Fibroblast of skin of right quadriceps (primary cell): ENCODE data around the gene GLP2R.
"Not testable (repeated sequence)": the region's sequence is repeated elsewhere in the genome, so short reads cannot be mapped to it uniquely, and the experiment has no call there.

ENCODE experiments used
- DNase-seq: peaks from one replicate; pipeline ENCODE4 v3.0.0-alpha.2; 2013

Gene GLP2R, protein sequence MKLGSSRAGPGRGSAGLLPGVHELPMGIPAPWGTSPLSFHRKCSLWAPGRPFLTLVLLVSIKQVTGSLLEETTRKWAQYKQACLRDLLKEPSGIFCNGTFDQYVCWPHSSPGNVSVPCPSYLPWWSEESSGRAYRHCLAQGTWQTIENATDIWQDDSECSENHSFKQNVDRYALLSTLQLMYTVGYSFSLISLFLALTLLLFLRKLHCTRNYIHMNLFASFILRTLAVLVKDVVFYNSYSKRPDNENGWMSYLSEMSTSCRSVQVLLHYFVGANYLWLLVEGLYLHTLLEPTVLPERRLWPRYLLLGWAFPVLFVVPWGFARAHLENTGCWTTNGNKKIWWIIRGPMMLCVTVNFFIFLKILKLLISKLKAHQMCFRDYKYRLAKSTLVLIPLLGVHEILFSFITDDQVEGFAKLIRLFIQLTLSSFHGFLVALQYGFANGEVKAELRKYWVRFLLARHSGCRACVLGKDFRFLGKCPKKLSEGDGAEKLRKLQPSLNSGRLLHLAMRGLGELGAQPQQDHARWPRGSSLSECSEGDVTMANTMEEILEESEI

GRCh38 chr17:9825641-9826150 is at the start of gene GLP2R:
GLP2R (plus strand) TSS chr17:9825924; CDS start chr17:9826064, 140 bp downstream.
- no peak for DNase-seq

GRCh38 chr17:9776911-9777310 is 48.8 kb upstream of the GLP2R start:
- DNase-seq = no peak

DNA sequence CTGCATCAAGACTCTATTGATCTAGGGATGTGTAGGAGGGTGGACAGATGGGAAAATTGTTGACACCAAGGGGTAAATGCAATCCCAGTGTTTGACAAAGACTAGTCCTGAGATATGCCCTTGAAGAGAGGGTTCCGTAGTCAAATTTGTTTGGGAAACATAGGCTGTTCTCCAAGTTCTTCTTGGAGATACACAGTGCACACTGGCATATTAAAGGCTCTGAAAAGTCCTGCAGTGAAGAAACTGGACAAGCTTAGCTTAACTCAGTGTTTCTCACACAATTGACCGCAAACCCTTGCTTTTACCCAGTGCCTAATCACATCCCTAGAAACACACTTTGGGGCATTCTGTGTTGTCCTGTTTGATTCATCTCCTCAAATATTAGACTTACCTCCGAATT is 45.2 kb upstream of the GLP2R start:
- no peak for DNase-seq

GRCh38 chr17:9783050-9783449 is 42.7 kb upstream of the GLP2R start:
- DNase-seq = no peak

- not testable (repeated sequence) for DNase-seq
Observed at GRCh38 chr17:9783465-9783864, 42.3 kb upstream of the GLP2R start.

DNA sequence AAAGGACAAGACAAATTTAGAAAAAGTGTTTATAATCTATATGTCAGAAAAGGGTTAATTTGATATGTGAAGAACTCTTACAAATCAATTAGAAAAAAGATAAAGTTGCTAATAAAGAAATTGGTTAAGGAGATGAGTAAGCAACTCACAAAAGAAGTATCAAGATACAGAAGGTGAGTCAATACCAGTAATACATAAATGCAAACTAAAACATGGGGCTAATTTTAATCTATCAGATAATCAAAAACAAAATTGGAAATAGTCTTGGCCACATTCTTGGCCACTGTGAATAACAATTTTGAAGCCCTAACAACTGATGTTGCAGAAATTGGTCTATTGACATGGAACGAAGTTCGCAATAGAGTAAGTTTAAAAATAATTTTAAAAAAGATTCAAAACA is 41.2 kb upstream of the GLP2R start:
- DNase-seq = no peak

DNA sequence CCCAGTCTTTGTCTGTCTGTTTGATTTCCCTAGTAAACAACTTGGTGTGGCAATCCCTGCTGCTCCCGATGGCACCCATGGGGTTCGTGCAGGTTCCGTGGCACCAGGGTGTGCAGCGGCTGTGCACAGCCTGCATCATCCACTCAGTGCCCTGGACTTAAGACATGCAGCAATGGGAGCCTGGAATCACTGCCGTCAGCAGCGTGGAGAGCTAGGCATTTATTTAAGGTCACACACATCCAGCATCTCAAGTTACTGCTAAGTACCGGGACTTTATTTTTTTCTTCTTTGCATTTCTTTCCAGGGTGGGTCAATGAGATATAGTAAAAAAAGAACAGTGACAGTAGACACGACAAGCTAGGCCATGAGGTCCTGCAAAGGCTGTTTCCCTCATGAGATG is 37.1 kb upstream of the GLP2R start:
- no peak for DNase-seq

- DNase-seq = no peak
Observed at GRCh38 chr17:9790316-9790715, 35.4 kb upstream of the GLP2R start.

- no peak for DNase-seq
Observed at GRCh38 chr17:9790889-9791876, 34.5 kb upstream of the GLP2R start, which contains the start of gene DHRS7C. DHRS7C (minus strand) TSS chr17:9791592; CDS start chr17:9791284, 308 bp downstream.

- no peak for DNase-seq
Observed at GRCh38 chr17:9792181-9792840, 33.4 kb upstream of the GLP2R start.

DNA sequence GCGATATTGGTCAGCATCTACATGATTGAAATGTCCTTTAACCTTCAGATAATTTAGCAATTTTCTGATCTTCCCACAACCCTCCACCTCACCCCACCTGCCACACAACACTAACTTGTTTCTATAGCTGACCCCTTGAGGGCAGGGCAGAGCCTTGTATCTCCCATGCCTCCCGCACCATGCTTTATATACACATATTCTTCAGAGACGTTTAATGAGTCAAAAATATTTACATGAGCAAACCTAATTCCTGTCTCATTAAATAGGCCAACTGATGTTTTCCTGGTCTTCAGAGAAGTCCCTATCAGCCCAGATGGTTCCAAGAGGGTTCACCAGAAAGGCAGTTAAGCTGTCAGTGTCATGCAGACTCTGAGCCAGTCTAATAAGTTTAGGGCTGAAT is 27.7 kb upstream of the GLP2R start:
- DNase-seq = no peak

GRCh38 chr17:9798724-9799123 is 27.0 kb upstream of the GLP2R start:
- DNase-seq = no peak

DNA sequence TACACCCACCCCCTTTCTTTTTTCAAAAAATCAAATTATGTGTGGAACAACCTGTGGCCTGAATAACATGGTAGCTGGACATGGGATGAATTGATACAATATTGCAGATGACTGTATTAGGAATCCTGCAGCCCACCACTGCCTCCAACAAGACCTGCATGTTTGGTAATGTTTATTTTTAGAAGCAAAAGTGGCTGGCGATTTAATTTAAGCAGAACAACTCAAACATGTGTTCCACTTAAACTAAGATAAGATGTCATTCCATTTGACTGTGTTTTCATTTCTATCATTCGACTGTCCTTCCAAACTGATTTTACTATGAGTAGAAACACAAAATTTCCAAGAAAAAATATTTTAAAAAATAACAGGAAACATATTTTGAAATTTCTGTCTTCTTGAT is 24.2 kb upstream of the GLP2R start:
- DNase-seq = no peak

DNA sequence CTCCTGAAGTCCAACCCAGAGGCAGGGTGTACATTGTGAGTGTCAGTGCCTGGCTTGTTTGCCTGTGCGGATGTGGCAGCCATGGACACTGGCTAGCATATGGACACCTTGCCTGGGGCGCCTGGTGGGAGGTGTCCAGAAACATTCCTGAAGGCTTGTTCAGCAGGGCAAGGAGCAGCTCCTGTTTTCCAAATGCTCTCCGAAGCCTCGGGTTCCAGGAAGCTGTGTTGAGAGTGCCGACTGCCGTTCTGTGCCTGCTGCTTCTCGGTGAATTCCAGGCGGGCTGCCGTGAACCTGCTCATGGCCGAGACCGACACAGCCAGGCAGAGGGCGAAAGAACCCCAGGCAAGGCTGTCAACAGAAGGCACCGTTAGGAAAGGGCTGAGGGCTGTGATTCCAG is 23.4 kb upstream of the GLP2R start:
- DNase-seq = no peak

GRCh38 chr17:9802697-9803096 is 23.0 kb upstream of the GLP2R start:
- DNase-seq = no peak

GRCh38 chr17:9805769-9806168 is 20.0 kb upstream of the GLP2R start:
- DNase-seq = no peak

GRCh38 chr17:9806699-9807098 is 19.0 kb upstream of the GLP2R start:
- no peak for DNase-seq

DNA sequence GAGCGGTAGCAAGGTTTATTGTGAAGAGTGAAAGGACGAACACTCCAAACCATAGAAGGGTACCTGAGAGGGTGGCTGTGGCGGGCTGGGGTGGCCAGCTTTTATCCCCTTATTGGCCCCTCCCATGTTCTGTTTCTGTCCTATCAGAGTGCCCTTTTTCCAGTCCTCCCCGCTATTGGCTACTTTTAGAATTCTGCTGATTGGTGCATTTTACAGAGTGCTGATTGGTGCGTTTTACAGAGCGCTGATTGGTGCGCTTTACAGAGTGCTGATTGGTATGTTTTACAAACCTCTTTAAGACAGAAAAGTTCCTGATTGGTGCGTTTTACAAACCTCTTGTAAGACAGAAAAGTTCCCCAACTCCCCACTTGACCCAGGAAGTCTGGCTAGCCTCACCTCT is 16.3 kb upstream of the GLP2R start:
- no peak for DNase-seq

DNA sequence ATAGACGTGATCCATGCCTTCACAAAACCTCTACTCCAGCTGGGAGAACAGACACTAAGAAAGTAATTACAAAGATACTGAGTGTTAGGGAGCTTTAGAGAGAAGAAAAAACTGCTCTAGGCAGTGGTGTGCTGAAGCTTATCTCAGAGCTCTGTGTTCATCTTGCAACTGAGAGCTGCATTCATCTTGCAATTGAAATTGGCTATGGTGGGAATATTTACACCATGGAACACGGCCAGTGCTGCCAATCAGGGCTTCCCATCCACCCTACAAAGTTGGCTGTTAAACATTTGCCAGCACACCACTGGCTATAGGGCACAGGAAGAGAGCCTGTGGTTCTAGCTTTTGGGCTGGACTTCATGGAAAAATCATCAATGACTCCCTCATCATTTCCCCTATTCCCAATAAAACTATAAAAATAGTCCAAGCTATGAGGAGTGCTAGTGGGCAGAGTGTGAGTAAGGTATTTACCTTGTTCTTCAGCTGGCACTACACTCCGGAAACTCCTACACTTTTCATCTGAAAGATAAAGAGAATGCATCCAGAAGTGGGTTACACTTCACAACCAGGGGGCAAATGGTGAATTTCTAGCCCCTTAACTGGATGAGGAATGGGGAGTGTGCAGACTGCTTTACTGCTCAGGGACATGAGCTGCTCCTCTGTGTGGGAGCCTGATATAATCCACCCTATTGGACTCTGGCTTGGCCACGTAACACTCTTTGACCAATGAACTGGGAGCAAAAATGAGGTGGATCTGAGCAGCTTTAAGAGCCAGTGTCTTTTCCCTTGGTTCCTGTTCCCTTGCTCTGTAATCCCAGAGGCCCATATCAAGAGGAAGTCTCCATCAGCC is 15.4 kb upstream of the GLP2R start:
- no peak for DNase-seq

DNA sequence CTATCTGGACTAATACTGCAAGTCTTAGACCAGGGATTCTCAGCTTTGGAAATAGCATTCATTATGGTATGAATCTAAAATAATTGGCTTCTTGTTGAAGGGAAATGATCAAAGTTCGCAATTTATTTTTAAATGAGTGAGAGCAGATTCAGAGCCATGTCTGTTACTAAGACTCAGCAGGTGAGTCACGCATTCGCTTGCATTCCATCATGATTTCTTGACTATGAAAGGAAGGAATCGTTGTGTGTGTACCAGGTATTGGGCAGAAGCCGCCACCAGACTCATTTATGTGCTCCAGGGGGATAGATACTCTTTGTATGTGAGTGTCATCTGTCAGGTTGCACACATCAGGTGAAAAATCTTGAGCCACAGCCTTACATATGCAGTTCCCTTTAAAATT is 14.6 kb upstream of the GLP2R start:
- DNase-seq = no peak

GRCh38 chr17:9811537-9811936 is 14.2 kb upstream of the GLP2R start:
- no peak for DNase-seq

DNA sequence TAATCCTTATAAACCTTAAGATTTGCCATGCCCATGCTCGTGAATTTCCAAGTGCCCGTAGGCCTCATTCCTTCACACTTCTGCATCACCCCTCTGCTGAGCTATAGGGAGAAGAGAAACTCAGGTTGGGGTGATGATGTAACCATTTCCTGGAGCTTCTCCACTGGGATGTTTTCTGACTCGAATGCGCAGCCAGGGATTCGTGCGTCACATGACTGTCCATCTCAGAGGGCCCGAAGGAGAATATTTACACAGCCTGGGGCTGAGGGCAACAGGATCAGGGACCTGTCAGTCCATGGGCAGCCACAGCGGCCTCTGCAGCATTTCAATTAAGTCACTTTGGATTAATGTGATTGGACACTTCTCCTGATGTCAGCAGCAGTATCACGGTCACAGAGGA is 12.6 kb upstream of the GLP2R start:
- no peak for DNase-seq
